Measurements from ENCODE around the gene STYX.

Gene STYX

GRCh38 chr14:52790011-52790755 lies 60.2 kb downstream of the STYX start:
- DNase-seq (ENCODE audit: low spot score), result no peak
- FAIRE-seq, result no peak

GRCh38 chr14:52790756-52791222 lies 60.8 kb downstream of the STYX start:
- DNase-seq (ENCODE audit: low spot score), result no peak
- FAIRE-seq, result no peak

GRCh38 chr14:52791223-52792096 lies 61.5 kb downstream of the STYX start, which contains the start of gene GNPNAT1:
GNPNAT1 (minus strand) TSS chr14:52791607; CDS start chr14:52784650, 6,957 bp downstream.
- FAIRE-seq, result no peak
- DNase-seq (ENCODE audit: low spot score), result peak; percentile 76

- FAIRE-seq (no peak), DNase-seq (ENCODE audit: low spot score) (no peak)
These were observed 62.1 kb downstream of the STYX start for GRCh38 chr14:52792097-52792415.

GRCh38 chr14:52793061-52793460 lies 63.1 kb downstream of the STYX start:
- FAIRE-seq (no peak), DNase-seq (ENCODE audit: low spot score) (no peak)

- no peak for FAIRE-seq
- no peak for DNase-seq (ENCODE audit: low spot score)
These were observed 67.7 kb downstream of the STYX start for GRCh38 chr14:52797653-52798052.

GRCh38 chr14:52798826-52799225 lies 68.9 kb downstream of the STYX start:
- FAIRE-seq, result no peak
- no peak for DNase-seq (ENCODE audit: low spot score)

GRCh38 chr14:52801014-52801712 lies 71.2 kb downstream of the STYX start:
- DNase-seq (ENCODE audit: low spot score), result peak; percentile 93
- peak; percentile 82 for FAIRE-seq

- no peak for FAIRE-seq
These were observed 72.6 kb downstream of the STYX start for GRCh38 chr14:52802597-52802996.

GRCh38 chr14:52806115-52806514 lies 76.1 kb downstream of the STYX start:
- no peak for FAIRE-seq
- no peak for DNase-seq (ENCODE audit: low spot score)

More at GRCh38 chr14:52802597-52802996, 72.6 kb downstream of the STYX start:
- peak; percentile 46 for DNase-seq (ENCODE audit: low spot score)

- no peak for DNase-seq (ENCODE audit: low spot score)
- no peak for FAIRE-seq
These were observed 78.1 kb downstream of the STYX start for GRCh38 chr14:52808101-52808500.

- DNase-seq (ENCODE audit: low spot score) (no peak), FAIRE-seq (no peak)
These were observed 91.9 kb downstream of the STYX start for GRCh38 chr14:52821805-52822250.

GRCh38 chr14:52824462-52824861 lies 94.5 kb downstream of the STYX start:
- FAIRE-seq (no peak), DNase-seq (ENCODE audit: low spot score) (no peak)
